Skin epidermis (tissue), 12 donors: ENCODE results near the gene ARL6IP1.
"Not testable (repeated sequence)": the region's sequence is repeated elsewhere in the genome, so short reads cannot be mapped to it uniquely, and the experiment has no call there.

Source experiments
- H3K27ac ChIP-seq, 21 experiments: fragments of 200-600 bp; sonication (generic) in 11 of 21; one replicate each; pipeline ENCODE4 v1.5.0; 2020; ENCODE audit warnings: mild to moderate bottlenecking in 3 of 21, inconsistent platforms in 2 of 21, moderate library complexity in 2 of 21
- H3K4me3 ChIP-seq, 7 experiments: fragments of 200-600 bp; sonication (generic) in 2 of 7; one replicate each; pipeline ENCODE4 v1.5.0; 2020; ENCODE audit warnings: inconsistent platforms in 2 of 7, mild to moderate bottlenecking in 2 of 7, moderate library complexity in 1 of 7

The ARL6IP1 gene

DNA sequence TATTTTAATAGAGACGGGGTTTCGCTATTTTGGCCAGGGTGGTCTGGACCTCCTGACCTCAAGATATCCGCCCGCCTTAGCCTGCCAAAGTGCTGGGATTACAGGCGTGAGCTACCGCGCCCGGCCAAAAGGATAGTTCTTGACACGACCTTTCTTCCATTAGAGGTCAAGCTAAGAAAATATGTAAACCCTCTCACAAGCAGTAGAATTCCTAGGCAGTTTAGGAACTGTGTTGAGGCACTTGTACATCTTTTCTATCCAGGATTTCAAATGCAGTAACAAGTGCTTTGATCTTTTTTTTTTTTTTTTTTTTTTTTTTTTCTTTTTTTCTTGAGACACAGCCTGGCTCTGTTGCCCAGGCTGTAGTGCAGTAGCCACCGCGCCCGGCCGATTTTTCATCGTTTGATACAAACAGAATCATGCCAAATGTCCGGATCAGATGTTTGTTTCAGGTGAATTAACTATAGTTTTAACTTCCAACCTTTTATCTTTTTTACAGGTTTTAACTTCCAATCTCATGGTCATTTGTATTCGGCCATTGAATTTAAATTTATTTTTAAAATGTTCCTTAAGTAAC, 1.5 kb upstream of the ARL6IP1 start:
- peak overlapping the region in 4 of 21 experiments; percentile 77 to 89 (median 85) for H3K27ac ChIP-seq
- no peak overlapping the region for H3K4me3 ChIP-seq

DNA sequence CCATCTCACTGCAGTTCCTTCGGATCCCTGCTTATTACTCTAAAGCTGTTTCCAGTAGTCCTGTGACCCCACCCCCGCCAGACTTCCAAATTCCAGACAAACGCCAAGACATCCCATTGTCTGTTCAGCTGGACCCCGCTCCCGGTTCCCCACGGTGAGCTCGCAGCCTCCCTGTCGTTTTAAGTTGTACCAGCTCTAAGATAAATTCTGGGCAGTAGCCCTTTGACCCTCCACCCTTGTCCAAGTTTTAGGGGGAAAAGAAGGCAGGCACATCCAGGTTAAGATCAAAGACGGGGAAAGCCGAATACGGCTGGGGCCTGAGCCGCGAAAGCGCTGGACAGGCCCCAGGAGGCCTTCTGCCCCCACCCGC, 589 bp downstream of the ARL6IP1 start:
- Histone ChIP-seq H3K4me3 (peak overlapping the region; percentile 79 to 99 (median 84)), H3K27ac (peak overlapping the region; percentile 66 to 94 (median 88))

DNA sequence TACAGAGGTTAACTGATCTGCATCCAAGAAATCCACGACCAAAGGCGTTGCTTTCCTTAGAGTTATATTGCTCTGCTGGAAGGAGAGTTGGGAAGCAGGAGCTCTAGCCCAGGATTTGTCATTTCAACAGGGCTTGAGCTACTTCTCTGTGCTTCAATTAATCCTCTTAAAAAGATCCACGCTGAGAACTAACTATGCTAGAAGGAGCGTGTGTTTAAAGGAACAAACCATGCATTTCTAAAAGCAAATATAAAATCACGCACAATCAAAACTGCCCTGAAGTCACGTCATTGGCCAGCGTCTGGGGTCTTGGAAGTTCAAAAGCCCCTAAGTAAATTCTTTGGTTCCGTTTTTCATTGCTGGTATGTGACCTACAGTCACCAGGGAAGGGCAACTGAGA, 1.1 kb downstream of the ARL6IP1 start:
- peak overlapping the region; percentile 79 to 99 (median 84) for H3K4me3 ChIP-seq
- peak overlapping the region in 17 of 21 experiments; percentile 75 to 94 (median 89) for H3K27ac ChIP-seq

DNA sequence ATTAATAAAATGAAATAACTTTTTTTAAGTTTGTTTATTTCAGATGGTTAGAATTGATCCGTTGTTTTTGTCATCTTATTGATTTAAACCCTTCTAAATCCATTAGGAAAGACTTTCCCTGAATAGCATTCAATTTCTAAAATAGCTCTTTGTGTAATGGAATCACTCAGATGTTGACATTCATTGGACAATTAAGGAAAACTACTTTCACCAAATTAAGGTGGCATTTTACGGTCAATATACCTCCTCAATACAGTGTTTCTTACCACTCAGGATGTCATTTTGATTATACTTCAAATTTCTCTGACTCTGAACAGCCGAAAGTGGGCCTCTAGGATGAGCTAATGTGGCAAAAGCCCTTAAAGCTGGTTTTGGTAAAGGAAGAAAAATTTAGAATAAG, 1.8 kb downstream of the ARL6IP1 start:
- Histone ChIP-seq H3K27ac (peak overlapping the region in 2 of 21 experiments; percentile 90), H3K4me3 (peak overlapping the region in 1 of 7 experiments; percentile 80)

DNA sequence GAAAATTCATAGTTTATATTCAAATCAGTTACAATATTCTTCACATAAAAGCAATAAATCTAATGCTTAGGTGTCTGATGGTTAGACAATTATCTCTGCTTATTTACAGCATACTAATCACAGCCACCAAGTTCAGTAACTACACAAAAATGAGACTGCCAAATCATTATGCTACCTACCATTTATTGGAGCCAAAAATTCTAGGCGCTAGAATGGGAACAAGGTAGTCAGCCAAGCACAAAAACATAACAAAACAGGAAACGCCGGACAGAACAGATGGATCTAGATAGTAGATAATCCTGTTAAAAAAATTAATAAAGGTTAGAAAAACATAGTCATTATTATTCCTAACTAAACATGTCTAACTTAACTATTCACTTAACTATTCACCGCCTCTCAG, 3.6 kb downstream of the ARL6IP1 start:
- no peak overlapping the region for H3K27ac ChIP-seq
- H3K4me3 ChIP-seq: no peak overlapping the region

DNA sequence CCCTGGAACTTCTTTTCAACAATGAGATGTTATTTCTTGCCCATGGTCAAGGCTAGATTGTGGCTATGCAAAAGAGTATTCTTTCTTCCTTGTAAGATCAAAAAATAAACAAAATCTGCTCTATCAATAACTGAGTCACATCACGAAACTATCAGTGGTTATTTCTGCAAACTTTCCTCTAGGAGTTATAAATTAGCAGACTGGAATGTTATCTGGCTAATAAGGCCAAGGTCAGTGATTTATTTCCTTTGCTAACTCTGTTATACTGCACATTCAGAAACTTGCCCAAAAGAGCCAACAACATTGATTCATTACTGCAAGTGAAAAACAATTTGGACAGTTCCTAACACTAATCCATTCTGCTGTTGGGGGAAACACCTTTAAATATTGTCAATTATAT, 5.0 kb downstream of the ARL6IP1 start:
- Histone ChIP-seq H3K27ac (no peak overlapping the region), H3K4me3 (no peak overlapping the region)

DNA sequence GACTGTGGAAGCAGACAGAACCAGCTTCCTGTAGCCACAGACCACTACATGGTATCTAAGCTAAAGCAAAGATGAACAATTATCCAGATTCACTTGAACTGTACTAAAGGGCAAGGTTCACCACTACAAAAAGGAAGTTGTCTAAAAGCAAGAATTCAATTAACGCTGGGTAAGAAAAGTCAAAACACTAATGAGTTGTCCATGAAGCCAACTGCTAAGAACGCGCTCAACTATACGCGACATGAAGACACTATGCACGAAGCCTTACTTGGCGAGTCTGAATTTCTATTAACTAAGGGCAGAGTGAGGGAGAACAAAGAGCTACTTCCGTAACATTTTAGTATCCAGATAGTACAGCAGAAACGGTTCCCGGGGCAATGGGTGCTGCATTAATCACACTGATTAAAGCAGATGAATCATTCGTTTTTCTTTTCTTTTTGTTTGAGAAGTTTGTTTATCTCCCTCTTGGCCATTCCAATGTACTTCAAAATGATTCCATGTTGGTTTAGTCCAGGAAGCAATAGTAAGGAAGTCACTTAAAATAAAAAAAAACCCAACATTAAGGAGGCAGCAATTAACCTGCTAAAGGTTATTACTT, 8.4 kb downstream of the ARL6IP1 start:
- Histone ChIP-seq H3K4me3 (no peak overlapping the region), H3K27ac (no peak overlapping the region)

DNA sequence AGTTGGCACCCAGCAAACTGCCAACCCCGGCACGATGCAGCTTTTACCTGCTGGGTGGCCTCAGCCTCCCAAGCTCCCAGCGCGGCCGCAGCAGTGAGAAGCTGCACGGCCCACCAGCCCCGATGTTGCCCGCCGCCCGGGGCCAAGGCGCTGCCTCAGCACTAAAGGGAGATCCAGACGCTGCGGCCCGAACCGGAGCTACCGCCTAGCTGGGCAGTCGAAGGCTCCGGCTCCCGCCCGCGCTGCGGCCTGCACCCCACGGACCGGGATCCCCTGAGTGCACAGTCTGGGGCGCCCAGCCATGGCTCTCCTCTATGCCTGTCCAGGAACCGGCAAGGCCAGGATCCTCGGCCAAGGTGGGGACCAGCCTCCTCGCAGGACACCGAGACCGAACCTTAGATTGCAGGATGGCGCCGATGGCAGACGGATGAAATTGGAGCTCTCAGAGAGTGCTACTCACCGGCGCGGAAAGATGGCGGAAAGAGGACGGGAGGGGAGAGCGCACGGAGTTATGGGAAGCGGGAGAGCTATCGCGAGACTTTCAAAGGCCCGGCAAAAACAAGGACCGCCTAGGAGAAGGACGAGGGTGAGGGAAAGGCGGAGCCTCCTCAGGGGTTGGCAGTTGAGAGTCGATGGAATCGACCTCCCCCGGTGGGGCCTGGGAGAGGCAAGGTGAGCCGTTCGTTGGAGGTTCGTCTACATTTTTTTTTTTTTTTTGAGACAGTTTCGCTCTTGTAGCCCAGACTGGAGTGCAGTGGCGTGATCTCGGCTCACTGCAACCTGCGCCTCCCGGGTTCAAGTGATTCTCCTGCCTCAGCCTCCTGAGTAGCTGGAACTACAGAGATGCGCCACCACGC, 11.3 kb downstream of the ARL6IP1 start, which contains the start of gene RPS15A:
Gene RPS15A (minus strand): TSS at position 485 of the 857 bp plus-strand sequence. CDS start 1,221 bp downstream, outside the sequence.
- H3K4me3 ChIP-seq: peak within 1 kb of the TSS; percentile 74 to 94 (median 87)

DNA sequence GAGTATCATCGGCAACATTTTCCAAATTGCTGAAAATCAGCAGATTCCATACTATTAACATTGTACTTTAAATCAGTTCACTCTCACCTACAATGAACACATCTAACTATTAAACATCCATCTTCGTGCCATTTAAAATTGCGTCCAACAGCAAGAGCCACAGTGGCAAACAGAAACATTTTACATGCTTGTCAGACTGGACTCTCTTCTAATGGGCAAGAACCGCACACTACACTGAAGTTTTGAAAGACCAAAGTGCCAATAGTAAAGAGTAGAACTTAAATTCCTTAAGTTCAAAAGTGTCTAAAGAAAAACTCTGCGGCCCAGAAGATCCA, 11.9 kb downstream of the ARL6IP1 start:
- peak overlapping the region; percentile 74 to 94 (median 87) for H3K4me3 ChIP-seq
- peak overlapping the region; percentile 73 to 93 (median 87) for H3K27ac ChIP-seq

More for the DNA sequence above, 11.3 kb downstream of the ARL6IP1 start, which contains the start of gene RPS15A:
- peak within 1 kb of the TSS; percentile 73 to 93 (median 87) for H3K27ac ChIP-seq

DNA sequence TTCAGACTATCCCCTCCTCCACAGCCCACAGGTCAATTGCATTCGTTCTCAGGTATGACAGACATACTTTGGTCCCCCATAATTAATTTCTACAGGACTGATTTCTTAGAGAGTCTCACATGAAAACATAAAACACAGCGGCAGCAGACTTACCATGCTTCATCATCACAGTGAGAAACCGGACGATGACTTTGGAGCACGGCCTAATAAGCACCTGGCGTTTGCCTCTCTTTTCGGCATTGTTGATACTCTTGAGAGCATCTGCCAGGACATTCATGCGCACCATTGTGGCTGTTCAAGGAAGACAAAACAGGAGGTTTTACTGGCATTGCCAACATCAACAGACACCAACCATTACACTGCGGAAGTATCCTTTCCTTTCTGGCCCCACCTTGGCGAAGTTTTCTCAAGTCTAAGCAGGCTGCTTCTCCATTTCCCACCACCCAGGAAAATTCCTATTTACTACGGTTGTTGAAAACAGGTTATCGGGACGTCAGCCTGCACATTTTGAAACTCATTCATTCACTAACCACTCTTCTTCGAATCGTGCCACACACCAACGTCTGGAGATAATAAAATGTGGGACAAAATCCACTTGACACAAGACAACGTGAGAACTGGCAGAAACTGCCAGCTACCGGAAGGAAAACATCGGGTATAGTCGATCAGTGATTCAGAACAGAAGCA, 12.4 kb downstream of the ARL6IP1 start:
- Histone ChIP-seq H3K27ac (peak overlapping the region in 20 of 21 experiments; percentile 73 to 93 (median 87)), H3K4me3 (peak overlapping the region; percentile 74 to 94 (median 87))

DNA sequence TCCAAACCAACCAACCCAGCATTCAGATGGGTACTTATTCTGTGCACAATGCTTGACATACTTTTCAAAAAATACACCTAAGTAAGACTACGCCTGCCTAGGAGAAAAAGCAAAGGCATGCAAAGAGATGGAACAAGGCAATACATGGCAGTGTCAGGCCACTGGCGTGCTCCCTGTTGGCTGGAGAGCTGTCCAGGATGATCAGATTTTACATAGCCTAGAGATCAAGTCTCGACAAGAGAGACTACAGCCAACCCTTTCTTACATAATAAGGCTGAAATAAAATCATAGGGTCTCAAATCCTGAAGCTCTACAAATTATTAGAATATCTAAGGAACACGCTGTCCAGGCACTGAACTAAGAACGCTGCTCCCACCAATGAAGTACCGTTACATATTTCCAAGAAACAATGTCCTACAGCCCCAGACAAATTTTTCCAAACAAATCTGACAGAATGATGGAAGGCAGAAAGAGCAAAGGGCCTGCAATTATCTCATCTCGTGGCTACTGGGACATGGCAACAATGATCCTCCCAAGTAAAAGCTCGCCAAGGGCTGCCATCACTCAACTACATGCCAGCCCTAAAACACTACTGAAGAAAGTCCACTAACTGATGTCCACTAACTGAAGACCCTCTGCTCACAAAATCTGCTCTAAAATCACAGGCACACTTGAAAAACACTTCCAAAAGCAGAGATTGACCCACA, 16.3 kb downstream of the ARL6IP1 start:
- Histone ChIP-seq H3K4me3 (no peak overlapping the region), H3K27ac (no peak overlapping the region)

DNA sequence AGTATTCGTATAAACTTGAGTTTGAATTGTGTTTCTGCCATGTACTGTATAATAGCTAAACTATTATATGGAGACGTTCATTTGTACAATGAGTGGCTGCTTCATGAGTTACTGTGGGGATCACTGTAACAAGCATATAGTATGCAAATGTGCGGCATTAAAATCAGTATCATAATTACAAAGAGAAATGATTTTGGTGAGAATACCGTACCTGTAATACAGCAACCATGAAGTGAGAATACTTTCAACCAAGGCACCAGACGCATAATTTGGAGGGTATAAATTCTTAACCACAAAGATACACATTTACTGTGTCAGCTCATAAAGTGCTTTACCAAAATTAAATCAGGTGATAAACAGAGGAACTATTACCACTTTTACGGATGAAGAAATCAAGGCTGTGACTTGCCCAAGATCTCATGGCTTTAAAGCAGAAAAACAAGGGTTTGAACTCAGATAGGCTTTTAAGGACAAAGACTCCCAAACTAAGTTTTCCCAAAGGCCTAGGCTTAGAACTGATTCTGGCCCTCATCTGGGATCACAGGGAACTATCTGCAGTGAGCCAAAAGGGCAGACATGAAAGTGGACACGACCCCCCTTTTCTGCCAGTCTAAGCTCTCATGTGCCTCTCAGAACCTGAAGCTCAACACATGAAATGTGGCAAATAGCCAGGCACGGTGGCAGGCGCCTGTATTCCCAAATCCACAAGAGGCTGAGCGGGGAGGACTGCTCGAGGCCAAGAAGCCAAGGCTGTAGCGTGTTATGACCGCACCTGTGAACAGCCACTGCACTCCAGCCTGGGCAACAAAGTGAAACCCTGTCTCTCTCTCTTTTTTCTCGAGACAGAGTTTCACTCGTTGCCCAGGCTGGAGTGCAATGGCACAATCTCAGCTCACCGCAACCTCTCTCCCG, 17.7 kb downstream of the ARL6IP1 start:
- no peak overlapping the region for H3K27ac ChIP-seq
- H3K4me3 ChIP-seq: no peak overlapping the region

DNA sequence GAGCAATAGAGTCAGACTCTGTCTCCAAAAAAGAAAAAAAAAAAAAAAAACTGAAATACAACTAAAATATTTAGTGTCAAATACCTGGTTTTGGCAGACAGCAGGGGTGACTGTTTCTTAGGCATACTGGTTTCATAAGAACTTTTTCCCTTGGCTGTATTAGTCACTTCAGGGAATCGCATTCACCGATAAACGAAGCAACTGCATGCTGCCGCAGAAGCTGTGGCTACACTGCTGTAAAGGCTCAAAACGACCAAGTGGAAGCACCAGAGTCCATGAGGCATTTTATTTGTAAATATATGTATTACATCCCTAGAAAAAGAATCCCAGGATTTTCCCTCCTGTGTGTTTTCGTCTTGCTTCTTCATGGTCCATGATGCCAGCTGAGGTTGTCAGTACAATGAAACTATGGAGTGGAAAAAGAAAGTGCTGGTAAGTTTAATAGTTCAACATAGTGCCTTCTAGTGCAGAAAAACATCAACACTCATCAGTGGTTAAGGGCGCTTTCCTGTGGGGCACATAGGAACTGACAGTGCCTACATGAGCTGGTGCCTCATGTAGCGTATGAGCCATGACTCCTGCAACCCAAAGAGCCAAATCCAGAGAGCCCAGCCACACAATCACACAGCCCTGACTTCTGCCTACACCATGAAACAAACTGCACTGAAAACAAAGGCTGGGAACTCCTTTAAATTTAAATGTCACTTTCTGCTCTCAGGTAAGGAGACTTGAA, 18.5 kb downstream of the ARL6IP1 start:
- H3K4me3 ChIP-seq: no peak overlapping the region
- H3K27ac ChIP-seq: no peak overlapping the region

DNA sequence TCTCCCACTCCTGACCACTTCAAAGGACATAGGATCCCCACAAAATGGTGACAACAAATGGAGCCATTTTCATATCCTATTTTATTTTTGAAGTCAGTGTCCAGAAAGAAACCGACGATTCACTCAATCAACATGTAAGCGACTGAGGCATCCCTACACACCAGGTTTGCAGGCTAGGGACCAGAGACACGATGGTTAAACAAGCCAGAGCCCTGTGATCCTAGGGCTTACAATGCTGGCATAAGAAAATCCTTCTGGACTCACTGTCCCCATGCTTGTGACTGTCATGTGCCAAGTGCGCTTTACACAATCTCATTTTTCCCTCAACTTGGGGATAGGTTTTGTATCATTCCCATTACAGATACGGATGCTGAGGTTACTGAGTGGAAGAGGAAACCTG, 20.1 kb downstream of the ARL6IP1 start:
- H3K4me3 ChIP-seq, H3K27ac ChIP-seq: not testable (repeated sequence)

DNA sequence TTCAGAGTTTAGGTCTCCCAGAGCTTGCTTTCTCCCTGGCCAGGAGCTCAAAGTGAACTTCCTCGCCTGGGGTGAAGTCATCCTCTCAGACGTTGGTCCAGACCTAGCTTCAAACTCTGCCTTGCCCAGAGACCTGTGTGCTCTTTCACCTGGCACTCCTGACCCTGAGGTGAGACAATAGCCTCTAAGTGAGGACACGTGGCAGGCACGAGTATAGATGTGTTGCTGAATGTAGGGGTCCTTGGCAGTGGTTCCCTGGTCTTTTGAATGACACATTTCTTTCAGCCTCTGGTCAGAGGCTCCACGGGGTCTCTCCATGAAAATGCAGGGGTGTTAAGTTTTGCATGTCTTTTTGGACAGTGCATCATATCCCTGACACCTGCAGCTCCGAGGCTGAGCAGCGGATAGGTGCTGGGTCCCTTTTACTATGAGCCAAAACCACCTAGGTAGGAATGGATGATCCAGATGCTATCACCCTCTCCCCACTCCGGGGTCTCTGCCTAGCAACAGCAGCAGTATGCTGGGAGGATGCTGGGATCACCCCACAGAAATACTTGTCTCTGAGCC, 20.8 kb downstream of the ARL6IP1 start:
- H3K4me3 ChIP-seq, H3K27ac ChIP-seq: not testable (repeated sequence)

DNA sequence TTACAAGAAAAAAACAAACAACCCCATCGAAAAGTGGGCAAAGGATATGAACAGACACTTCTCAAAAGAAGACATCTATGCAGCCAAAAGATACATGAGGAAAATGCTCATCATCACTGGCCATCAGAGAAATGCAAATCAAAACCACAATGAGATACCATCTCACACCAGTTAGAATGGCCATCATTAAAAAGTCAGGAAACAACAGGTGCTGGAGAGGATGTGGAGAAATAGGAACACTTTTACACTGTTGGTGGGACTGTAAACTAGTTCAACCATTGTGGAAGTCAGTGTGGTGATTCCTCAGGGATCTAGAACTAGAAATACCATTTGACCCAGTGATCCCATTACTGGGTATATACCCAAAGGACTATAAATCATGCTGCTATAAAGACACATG, 23.7 kb downstream of the ARL6IP1 start:
- H3K4me3 ChIP-seq, H3K27ac ChIP-seq: not testable (repeated sequence)

DNA sequence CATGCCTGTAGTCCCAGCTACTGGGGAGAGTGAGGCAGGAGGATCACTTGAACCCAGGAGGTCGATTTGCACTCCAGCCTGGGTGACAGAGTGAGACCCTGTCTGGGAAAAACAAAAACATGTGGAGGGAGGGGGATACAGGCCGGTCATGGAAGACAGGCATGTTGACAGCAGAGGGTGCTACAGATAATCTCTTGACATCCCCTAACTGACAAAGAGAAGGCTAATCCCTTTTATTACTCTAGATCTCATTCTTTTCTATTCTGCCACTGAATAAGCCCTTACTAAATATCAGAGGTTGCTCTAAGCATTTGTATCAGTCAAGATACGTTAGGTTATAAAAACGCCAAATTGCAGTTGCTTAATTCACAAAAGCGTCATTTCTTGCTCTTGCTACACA, 25.0 kb downstream of the ARL6IP1 start:
- not testable (repeated sequence) for H3K4me3 ChIP-seq, H3K27ac ChIP-seq

DNA sequence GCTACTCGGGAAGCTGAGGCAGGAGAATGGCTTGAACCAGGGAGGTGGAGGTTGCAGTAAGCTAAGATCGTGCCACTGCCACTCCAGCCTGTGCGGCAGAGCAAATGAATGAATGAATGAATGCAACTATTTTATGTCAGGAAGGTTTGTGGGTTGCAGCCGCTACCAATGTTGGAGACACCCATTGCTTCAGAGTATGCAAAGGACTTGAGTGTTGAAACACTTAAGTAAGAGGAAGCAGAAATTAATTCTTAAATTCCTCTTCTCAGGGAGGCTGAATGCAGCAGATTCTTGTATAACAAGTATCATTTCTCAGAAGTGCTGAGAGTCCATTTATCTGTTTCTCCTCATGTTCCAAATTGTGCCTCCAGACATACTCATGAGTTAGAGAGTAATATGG, 26.7 kb downstream of the ARL6IP1 start:
- H3K4me3 ChIP-seq: not testable (repeated sequence)
- H3K27ac ChIP-seq: peak overlapping the region in 1 of 21 experiments; percentile 22
